Measurements from ENCODE around the gene SRBD1. TPM values are rescaled to one million over a fixed set of nuclear protein-coding genes. Genes with fewer than 3 reads are reported as not detected.

SRBD1 gene
- total RNA-seq, 2 donors from 2014 or later, result 5.3 to 9.6 TPM

GRCh38 chr2:45470531-45470930, 140.5 kb downstream of the SRBD1 start:
- Histone ChIP-seq H3K36me3 (no peaks in the 10 kb centered on the region), H3K27me3 (no peaks in the 10 kb centered on the region), H3K9me3 (no peaks in the 10 kb centered on the region), H3K4me1 (peaks cover 0 to 8% of the 10 kb centered on the region in 2 donors), H3K4me3 (no peak overlapping the region), H3K27ac (peak overlapping the region in 1 of 2 donors; percentile 4)
- DNase-seq (ENCODE audit: low spot score), result no peak
- TF ChIP-seq CTCF (IDR thresholded peaks at IDR 0.05), result no peak

- Histone ChIP-seq H3K27ac (peak overlapping the region in 1 of 2 donors; percentile 8), H3K4me1 (peaks cover 0 to 8% of the 10 kb centered on the region in 2 donors), H3K27me3 (no peaks in the 10 kb centered on the region), H3K4me3 (no peak overlapping the region), H3K9me3 (no peaks in the 10 kb centered on the region), H3K36me3 (no peaks in the 10 kb centered on the region)
- no peak for DNase-seq (ENCODE audit: low spot score)
- no peak for TF ChIP-seq CTCF (IDR thresholded peaks at IDR 0.05)
These were observed 141.6 kb downstream of the SRBD1 start for GRCh38 chr2:45469314-45470099.

DNA sequence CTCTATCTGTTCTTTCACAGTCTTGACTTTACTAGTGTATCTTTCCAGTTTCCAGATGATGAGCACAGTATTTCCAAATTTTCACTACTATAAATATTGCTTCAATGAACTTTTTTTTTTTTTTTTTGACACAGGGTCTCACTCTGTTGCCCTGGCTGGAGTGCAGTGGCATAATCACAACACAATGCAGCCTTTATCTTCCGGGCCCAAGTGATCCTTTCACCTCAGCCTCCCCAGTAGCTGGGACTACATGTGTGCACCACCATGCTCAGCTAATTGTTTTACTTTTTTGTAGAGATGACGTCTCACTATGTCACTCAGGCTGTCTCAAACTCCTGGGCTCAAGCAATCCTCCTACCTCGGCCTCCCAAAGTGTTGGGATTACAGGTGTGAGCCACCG, 142.8 kb downstream of the SRBD1 start:
- no peak for DNase-seq (ENCODE audit: low spot score)
- no peak for TF ChIP-seq CTCF (IDR thresholded peaks at IDR 0.05)
- H3K4me3 ChIP-seq, result no peak overlapping the region
- H3K9me3 ChIP-seq, result no peaks in the 10 kb centered on the region
- no peaks in the 10 kb centered on the region for H3K27me3 ChIP-seq
- peaks cover 0 to 8% of the 10 kb centered on the region in 2 donors for H3K4me1 ChIP-seq
- H3K36me3 ChIP-seq, result no peaks in the 10 kb centered on the region
- no peak overlapping the region for H3K27ac ChIP-seq

- Histone ChIP-seq H3K36me3 (no peaks in the 10 kb centered on the region), H3K9me3 (no peaks in the 10 kb centered on the region), H3K27me3 (no peaks in the 10 kb centered on the region), H3K4me3 (no peak overlapping the region), H3K27ac (no peak overlapping the region), H3K4me1 (peaks cover 0 to 8% of the 10 kb centered on the region in 2 donors)
- TF ChIP-seq CTCF (IDR thresholded peaks at IDR 0.05), result no peak
- no peak for DNase-seq (ENCODE audit: low spot score)
These were observed 145.0 kb downstream of the SRBD1 start for GRCh38 chr2:45466053-45466452.

GRCh38 chr2:45460825-45461224, 150.2 kb downstream of the SRBD1 start:
- H3K9me3 ChIP-seq, result no peaks in the 10 kb centered on the region
- H3K4me1 ChIP-seq, result peaks cover 0 to 10% of the 10 kb centered on the region in 2 donors
- no peak for DNase-seq (ENCODE audit: low spot score)
- no peaks in the 10 kb centered on the region for H3K27me3 ChIP-seq
- H3K27ac ChIP-seq, result no peak overlapping the region
- no peak for TF ChIP-seq CTCF (IDR thresholded peaks at IDR 0.05)
- no peak overlapping the region for H3K4me3 ChIP-seq
- H3K36me3 ChIP-seq, result no peaks in the 10 kb centered on the region

DNA sequence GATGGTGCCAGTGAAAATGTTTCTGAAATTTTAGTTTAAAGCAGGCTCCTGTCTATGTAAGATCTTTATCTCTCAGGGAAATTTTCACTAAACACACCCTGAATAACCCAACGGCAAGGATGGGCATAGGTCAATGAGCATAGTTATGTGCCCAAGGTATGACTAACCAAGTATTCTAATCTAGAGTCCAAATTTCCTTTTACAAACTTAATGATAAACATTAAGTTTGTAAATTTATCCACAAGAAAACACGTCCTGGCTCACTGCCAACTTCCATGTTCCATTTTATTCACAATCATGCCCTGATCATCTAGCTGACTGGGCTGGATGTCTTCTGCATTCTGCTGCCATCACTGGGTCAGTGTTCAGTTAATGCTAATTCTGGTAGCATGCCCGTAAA, 151.2 kb downstream of the SRBD1 start:
- Histone ChIP-seq H3K36me3 (no peaks in the 10 kb centered on the region), H3K9me3 (no peaks in the 10 kb centered on the region), H3K4me1 (peaks cover 0 to 10% of the 10 kb centered on the region in 2 donors), H3K27ac (no peak overlapping the region), H3K4me3 (no peak overlapping the region), H3K27me3 (no peaks in the 10 kb centered on the region)
- TF ChIP-seq CTCF (IDR thresholded peaks at IDR 0.05), result no peak
- DNase-seq (ENCODE audit: low spot score), result no peak

Measured in right atrium auricular region (tissue), 2 donors.